HepG2 (cell line): ENCODE measurements around the gene KCND2. TPM values are rescaled to one million over a fixed set of nuclear protein-coding genes. Genes with fewer than 3 reads are reported as not detected.

ENCODE experiments used
- ATAC-seq: fragments of 200-7000 bp; cut with Tn5 transposase; 3 replicates; pipeline ENCODE4 v1.9.1; 2020; ENCODE audit warnings: mild to moderate bottlenecking, moderate library complexity
- BruUV-seq: library from RNA; stranded (reverse); fragments of 400-500 nt; replicated peaks from 2 replicates; lab custom pipeline; 2021; lab: Mats Ljungman, UMichigan
- CTCF ChIA-PET: fragments of 300-600 bp; formaldehyde crosslinking; extraction: SDS; loops from one replicate; lab custom pipeline; 2021; ENCODE audit warnings: low total read pairs, inconsistent platforms, low intra/inter-chr PET ratio; lab: Yijun Ruan, JAX
- POLR2A ChIA-PET: fragments of 350-600 bp; sonication (Branson Sonifier 250); formaldehyde crosslinking; loops from one replicate; lab custom pipeline; 2020; ENCODE audit warnings: antibody characterized with exemption, inconsistent platforms; lab: Yijun Ruan, JAX
- DNase-seq: peaks from one replicate; pipeline ENCODE4 v3.0.0-alpha.2; 2015; ENCODE audit warnings: low spot score
- FAIRE-seq: peaks from 3 replicates; lab custom pipeline; 2011; peaks lifted over from hg19 to GRCh38; lab: Jason Lieb, UNC
- H2AFZ ChIP-seq: one replicate; pipeline ENCODE4 v1.6.1; 2011; ENCODE audit warnings: low read length, inconsistent platforms
- H3K27ac ChIP-seq: fragments of 300-600 bp; 3 replicates; pipeline ENCODE4 v1.8.0; 2011; ENCODE audit warnings: mixed run types, mild to moderate bottlenecking, mixed read lengths, low read length, inconsistent platforms; ENCODE audit not compliant: insufficient read depth; ENCODE audit errors: extremely low read length
- H3K27me3 ChIP-seq, 2 experiments: fragments of 200-600 bp in 1 of 2; 2 replicates in 1 of 2; 3 replicates in 1 of 2; pipeline versions ENCODE4 v1.6.0 to v1.8.0; 2011; ENCODE audit warnings: low read length in 2 of 2, mild to moderate bottlenecking in 2 of 2, moderate library complexity in 2 of 2, inconsistent platforms in 1 of 2; ENCODE audit not compliant: insufficient read depth in 2 of 2, control insufficient read depth in 1 of 2
- H3K36me3 ChIP-seq, 2 experiments: fragments of 200-600 bp in 1 of 2; replicated peaks in 1 of 2; 2 replicates in 1 of 2; 3 replicates in 1 of 2; pipeline versions ENCODE4 v1.5.1 to v1.8.0; 2011; ENCODE audit warnings: low read length in 2 of 2, inconsistent platforms in 1 of 2; ENCODE audit not compliant: insufficient read depth in 2 of 2, control insufficient read depth in 1 of 2
- H3K4me1 ChIP-seq: 2 replicates; pipeline ENCODE4 v1.5.1; 2012; ENCODE audit warnings: low read length, inconsistent platforms; ENCODE audit not compliant: insufficient read depth
- H3K4me2 ChIP-seq: 2 replicates; pipeline ENCODE4 v1.6.0; 2011; ENCODE audit warnings: low read depth, low read length, inconsistent platforms
- H3K4me3 ChIP-seq, 3 experiments: fragments of 200-600 bp in 1 of 3; sonication (generic), shearing (Covaris generic) in 1 of 3; replicated peaks in 1 of 3; 2 replicates each; pipeline ENCODE4 v1.5.1; 2011 to 2016; ENCODE audit warnings: low read length in 3 of 3, inconsistent platforms in 2 of 3, low read depth in 2 of 3, mild to moderate bottlenecking in 2 of 3, control low read depth in 1 of 3, mixed read lengths in 1 of 3; ENCODE audit not compliant: insufficient read depth in 1 of 3
- H3K79me2 ChIP-seq: one replicate; pipeline ENCODE4 v1.6.1; 2011; ENCODE audit warnings: low read length, inconsistent platforms; ENCODE audit not compliant: insufficient read depth
- H3K9ac ChIP-seq: 2 replicates; pipeline ENCODE4 v1.6.0; 2011; ENCODE audit warnings: mild to moderate bottlenecking, low read depth, low read length, inconsistent platforms; ENCODE audit not compliant: insufficient read depth
- H3K9me3 ChIP-seq: 2 replicates; pipeline ENCODE4 v1.5.1; 2012; ENCODE audit warnings: mild to moderate bottlenecking, low read length
- H4K20me1 ChIP-seq: 2 replicates; pipeline ENCODE4 v1.6.0; 2011; ENCODE audit warnings: inconsistent platforms, mild to moderate bottlenecking, low read length, moderate library complexity; ENCODE audit not compliant: insufficient read depth
- CTCF ChIP-seq: sonication (generic); formaldehyde crosslinking; IDR thresholded peaks from 2 replicates; pipeline ENCODE4 v1.5.0; 2020; ENCODE audit warnings: mild to moderate bottlenecking, missing genetic modification reagents, moderate library complexity
- FOXA1 ChIP-seq, 2 experiments: fragments of 450-650 bp in 1 of 2; sonication (generic) in 1 of 2; formaldehyde crosslinking in 1 of 2; IDR thresholded peaks; 2 replicates each; pipeline versions ENCODE4 v1.4.0 to v1.6.1; 2016 to 2020; ENCODE audit warnings: missing genetic modification reagents in 1 of 2
- FUBP1 ChIP-seq: sonication (generic); formaldehyde crosslinking; IDR thresholded peaks from 2 replicates; pipeline ENCODE4 v1.5.1; 2020; ENCODE audit warnings: missing genetic modification reagents, mild to moderate bottlenecking, borderline replicate concordance
- GLMP ChIP-seq: sonication (generic); formaldehyde crosslinking; IDR thresholded peaks from 2 replicates; pipeline ENCODE4 v1.9.0; 2021; ENCODE audit warnings: missing genetic modification reagents, mild to moderate bottlenecking, borderline replicate concordance
- PHF21A ChIP-seq: sonication (generic); formaldehyde crosslinking; IDR thresholded peaks from 2 replicates; pipeline ENCODE4 v1.5.0; 2020; ENCODE audit warnings: mild to moderate bottlenecking, missing genetic modification reagents
- ZNF614 ChIP-seq: IDR thresholded peaks from 2 replicates; pipeline ENCODE4 v1.6.1; 2018; ENCODE audit warnings: missing biosample characterization, missing genetic modification reagents, inconsistent platforms, borderline replicate concordance
- ZNF644 ChIP-seq: IDR thresholded peaks from 2 replicates; pipeline ENCODE4 v1.6.1; 2016; ENCODE audit warnings: low read depth
- ZNF652 ChIP-seq: IDR thresholded peaks from 2 replicates; pipeline ENCODE4 v1.6.1; 2016; ENCODE audit warnings: low read depth, borderline replicate concordance
- WGBS: methylation state at CpG from one replicate; pipeline ENCODE4 v1.1.6; 2017; ENCODE audit warnings: low lambda C conversion rate; 5-methylcytosine and 5-hydroxymethylcytosine counted together
- in situ Hi-C: cut with HindIII; loops from 2 replicates; pipeline ENCODE4 v1.10.0; 2017; ENCODE audit warnings: low pct_unique_long_range_greater_than_20kb; ENCODE audit not compliant: extremely low pct_ligation_motif_present
- intact Hi-C: fragments of 100-400 bp; cut with micrococcal nuclease; formaldehyde crosslinking; loops from one replicate; pipeline ENCODE4 v1.10.0; 2022; ENCODE audit not compliant: unreplicated experiment
- polyA plus RNA-seq, 8 experiments: library from polyadenylated mRNA; depleted of rRNA in 3 of 8; stranded (reverse) in 7 of 8; unstranded in 1 of 8; fragments of >200 nt; fragmentation: Illumina TruSeq in 4 of 8; extraction: Trizol in 4 of 8; gene quantifications; 2 replicates each; pipeline versions ENCODE4 v1.2.1 to v1.2.3, GENCODE V29; 2011 to 2016; ENCODE audit warnings: low read depth in 4 of 8, missing spikeins in 1 of 8, mixed read lengths in 1 of 8; ENCODE audit not compliant: insufficient read depth in 1 of 8
- total RNA-seq, 5 experiments: library from RNA; depleted of rRNA; stranded (reverse); fragments of >200 nt; fragmentation: Illumina TruSeq; extraction: Trizol; gene quantifications; 2 replicates each; pipeline ENCODE4 v1.2.3, GENCODE V29; 2016; ENCODE audit warnings: low read depth in 1 of 5

KCND2 gene
- total and polyA plus RNA-seq, 2 of the 13 experiments (the other 11 are each of a cell fraction or from before 2014, with no cell fraction given): not detected

GRCh38 chr7:120550494-120551048 lies 277.6 kb downstream of the KCND2 start:
- intact Hi-C loops (loop anchor here (10.0 kb wide), 1 partner anchor 276 kb away; the partner anchor contains the start of gene KCND2), in situ Hi-C loops (loop anchor here (10.0 kb wide), 2 partner anchors 616 to 1276 kb away; no protein-coding TSS in a partner anchor)
- Histone ChIP-seq H4K20me1 (no peaks in the 10 kb centered on the region), H3K4me2 (no peak overlapping the region), H3K36me3 (no peaks in the 10 kb centered on the region), H3K27ac (no peak overlapping the region), H3K79me2 (no peaks in the 10 kb centered on the region), H3K27me3 (no peaks in the 10 kb centered on the region; a peak in 1 of 5 replicates), H3K9me3 (no peaks in the 10 kb centered on the region), H3K4me3 (no peak overlapping the region), H3K4me1 (no peaks in the 10 kb centered on the region), H2AFZ (no peak overlapping the region), H3K9ac (no peak overlapping the region)
- no peak for DNase-seq
- 0% methylated on average over 1 of the region's 1 CpG for WGBS
- FAIRE-seq: no peak
- CTCF ChIA-PET: no interaction called here
- no peak for ATAC-seq
- no TSS peak for BruUV-seq
- TF ChIP-seq PHF21A: no peak
- no peak for TF ChIP-seq GLMP (CRISPR knock-in tag)
- no peak for TF ChIP-seq FOXA1 (IDR thresholded peaks at IDR 0.05)
- no peak for TF ChIP-seq FOXA1 (CRISPR knock-in tag; IDR thresholded peaks at IDR 0.05)
- no peak for TF ChIP-seq CTCF
- TF ChIP-seq ZNF614 (CRISPR knock-in tag): no peak
- TF ChIP-seq ZNF644 (CRISPR knock-in tag): no peak
- TF ChIP-seq ZNF652 (CRISPR knock-in tag): no peak
- TF ChIP-seq FUBP1 (CRISPR knock-in tag): no peak
- POLR2A ChIA-PET: no interaction called here
